HG03520 (cell line): ENCODE data around the gene GRM6.

Experiments used
- ATAC-seq: cut with Tn5 transposase; IDR thresholded peaks from one replicate; pipeline ENCODE4 v1.9.1; 2021; ENCODE audit warnings: mild to moderate bottlenecking, moderate library complexity; ENCODE audit not compliant: unreplicated experiment

GRM6 gene

GRCh38 chr5:178984145-178985072 lies 10.7 kb downstream of the GRM6 start:
- no peak for ATAC-seq

DNA sequence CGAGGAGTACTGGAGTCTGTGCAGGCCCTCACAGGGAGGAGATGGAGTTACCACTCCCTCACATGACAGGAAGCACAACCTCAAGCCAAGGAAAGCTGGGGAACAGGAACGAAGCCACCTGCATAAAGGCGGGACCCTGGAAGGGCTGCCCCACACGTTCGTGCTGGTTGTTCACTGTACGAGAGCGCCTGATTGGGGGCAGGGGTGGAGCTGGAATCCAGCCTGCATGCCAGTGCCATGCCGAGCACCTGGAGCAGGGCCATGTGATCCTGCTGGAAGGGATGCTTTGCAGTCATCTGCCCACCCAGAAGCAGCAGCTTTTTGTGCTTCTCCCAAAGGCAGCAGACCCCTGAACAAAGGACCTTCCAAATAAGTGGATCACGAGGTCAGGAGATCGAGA lies 11.4 kb downstream of the GRM6 start:
- ATAC-seq = no peak

DNA sequence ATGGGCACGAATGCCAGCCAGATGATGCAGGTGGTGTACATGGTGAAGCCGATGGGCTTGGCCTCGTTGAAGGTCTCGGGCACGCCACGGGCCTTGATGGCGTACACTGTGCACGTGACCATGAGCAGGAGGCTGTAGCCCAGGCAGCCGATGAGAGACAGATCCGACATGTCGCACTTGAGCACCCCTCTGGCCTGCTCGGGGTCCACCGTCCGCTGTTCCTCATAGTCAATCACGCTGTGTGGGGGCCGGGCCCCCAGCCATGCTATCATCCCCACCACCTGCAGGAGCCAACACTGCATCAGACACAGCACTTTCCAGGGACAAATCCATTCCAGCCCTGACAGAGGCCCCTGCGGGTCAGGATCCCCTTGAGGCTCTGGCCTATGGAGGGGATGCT lies 12.2 kb downstream of the GRM6 start:
- no peak for ATAC-seq

DNA sequence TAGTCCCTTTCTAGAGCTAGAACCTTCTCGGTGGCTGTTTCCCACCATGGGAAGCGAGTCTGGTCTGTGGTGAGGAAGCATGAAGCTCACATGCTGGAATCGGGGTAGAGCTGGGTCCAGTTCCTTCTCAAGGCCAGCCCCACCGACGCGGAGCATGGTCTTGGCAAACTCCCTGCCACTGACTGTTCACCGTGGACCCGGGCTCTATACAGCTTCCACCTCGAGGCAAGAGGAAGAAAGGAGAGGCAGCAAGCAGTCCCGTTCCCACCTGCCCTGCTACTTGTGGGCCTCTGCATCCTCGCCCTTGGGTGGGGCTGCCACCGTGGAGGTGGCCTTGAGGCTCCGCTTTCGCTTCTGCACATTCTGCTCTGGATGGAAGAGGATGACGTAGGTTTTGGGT lies 13.7 kb downstream of the GRM6 start:
- ATAC-seq = no peak

GRCh38 chr5:178965465-178966055 lies 29.6 kb downstream of the GRM6 start:
- no peak for ATAC-seq

DNA sequence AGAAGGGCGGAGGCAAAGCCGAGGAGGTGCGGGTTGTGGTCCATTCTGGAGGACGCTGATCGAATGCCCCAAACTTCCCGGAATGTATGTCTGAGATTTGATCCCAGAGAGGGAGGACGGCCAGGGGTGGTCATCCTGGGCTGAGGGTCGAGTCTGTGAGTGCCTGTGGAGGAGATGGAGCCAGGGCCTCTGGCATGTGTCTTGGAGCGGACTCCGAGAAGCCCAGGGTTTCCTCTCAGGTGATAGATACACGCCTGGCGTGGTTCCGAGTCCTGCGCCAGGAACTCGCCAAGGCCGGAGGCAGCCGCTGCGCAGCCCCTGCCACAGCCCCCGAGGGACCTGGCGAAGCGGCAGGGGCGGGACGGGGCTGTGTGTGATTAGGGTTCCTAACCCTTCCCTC lies 53.8 kb downstream of the GRM6 start:
- ATAC-seq = no peak

DNA sequence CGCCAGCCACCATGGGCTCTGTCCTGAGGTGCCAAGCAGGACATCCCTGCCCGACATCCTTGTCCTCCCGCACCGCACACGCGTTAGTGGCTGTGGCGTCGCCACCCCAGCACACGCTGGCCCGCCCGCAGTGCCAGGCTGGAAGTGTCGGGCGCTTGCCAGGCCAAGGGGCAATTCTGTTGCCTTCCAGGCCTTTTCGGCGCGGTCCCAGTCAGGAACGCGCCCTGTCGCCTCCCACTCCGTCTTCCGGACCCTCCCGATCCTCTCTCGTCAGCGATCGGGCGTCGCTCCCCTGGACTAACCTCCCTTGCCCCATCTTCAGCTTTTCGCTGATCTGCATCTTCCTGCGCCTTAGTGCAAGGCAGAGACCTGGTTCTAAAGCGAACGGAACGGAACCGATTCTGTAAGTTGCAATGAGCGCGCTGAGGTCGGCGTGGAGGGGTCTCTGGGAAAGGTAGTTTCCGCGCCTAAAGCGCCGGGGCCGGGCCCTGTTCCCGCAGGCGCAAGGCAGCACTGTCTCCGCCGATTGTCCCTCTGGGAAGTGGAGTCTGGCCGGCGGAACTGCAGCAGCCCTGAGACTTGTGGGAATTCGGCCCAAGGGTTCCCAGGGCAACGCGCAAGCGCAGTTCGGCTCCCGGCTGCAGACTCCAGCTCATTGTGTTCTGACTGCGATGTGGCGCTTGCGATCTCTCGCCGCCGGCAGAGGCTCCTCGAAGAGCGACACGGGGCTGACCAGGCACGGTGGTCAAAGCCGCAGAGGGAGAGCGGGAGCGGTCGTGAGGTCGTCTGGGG lies 54.4 kb downstream of the GRM6 start, which contains the start of gene ZNF454:
Gene ZNF454 (plus strand): TSS at position 630 of the 792 bp plus-strand sequence. CDS start 1,594 bp downstream, outside the sequence.
- no peak for ATAC-seq

DNA sequence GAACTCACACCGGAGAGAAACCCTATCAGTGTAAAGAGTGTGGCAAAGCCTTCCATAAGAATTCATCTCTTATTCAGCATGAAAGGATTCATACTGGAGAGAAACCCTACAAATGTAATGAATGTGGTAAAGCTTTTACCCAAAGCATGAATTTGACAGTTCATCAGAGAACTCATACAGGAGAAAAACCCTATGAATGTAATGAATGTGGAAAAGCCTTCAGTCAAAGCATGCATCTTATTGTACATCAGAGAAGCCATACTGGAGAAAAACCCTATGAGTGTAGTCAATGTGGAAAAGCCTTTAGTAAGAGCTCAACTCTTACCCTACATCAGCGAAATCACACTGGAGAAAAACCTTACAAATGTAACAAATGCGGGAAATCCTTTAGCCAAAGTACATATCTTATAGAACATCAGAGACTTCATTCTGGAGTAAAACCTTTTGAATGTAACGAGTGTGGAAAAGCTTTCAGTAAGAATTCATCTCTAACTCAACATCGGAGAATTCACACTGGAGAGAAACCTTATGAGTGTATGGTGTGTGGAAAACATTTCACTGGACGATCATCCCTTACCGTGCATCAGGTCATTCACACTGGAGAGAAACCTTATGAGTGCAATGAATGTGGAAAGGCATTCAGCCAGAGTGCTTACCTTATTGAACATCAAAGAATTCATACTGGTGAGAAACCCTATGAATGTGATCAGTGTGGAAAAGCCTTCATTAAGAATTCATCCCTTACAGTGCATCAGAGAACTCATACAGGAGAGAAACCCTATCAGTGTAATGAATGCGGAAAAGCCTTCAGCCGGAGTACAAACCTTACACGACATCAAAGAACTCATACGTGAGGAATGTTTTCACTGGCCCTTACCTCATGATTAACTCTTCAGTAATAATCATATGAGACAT lies 63.0 kb downstream of the GRM6 start:
- ATAC-seq = no peak
